ENCODE results near the gene SNUPN. TPM values are rescaled to one million over a fixed set of nuclear protein-coding genes. Genes with fewer than 3 reads are reported as not detected.
A peak's percentile ranks its signal among the peaks of the same experiment; 100 is the strongest.

Gene SNUPN
- total RNA-seq, 2 experiments from 2014 or later, result 44.4 to 71.1 TPM

- H2AFZ ChIP-seq (ENCODE audit: low read length), result no peak overlapping the region
- no peaks in the 10 kb centered on the region for H3K79me2 ChIP-seq (ENCODE audit: insufficient read depth, low read depth, low read length)
- no peaks in the 10 kb centered on the region for H3K9me3 ChIP-seq (ENCODE audit: low read length)
- H4K20me1 ChIP-seq (ENCODE audit: insufficient read depth, low read length), result no peaks in the 10 kb centered on the region
- BruUV-seq (replicated peaks), result TSS peak; percentile 26
- no peak overlapping the region for H3K4me2 ChIP-seq (ENCODE audit: low read length)
- no peaks in the 10 kb centered on the region for H3K9me2 ChIP-seq (ENCODE audit: insufficient read depth, low read length)
- CTCF ChIA-PET (ENCODE audit: unreplicated experiment), result interaction anchor here (0.6 kb wide), 1 partner anchor 20 kb away, joined by 3 read pairs; no protein-coding TSS in a partner anchor
- no peak overlapping the region for H3K4me3 ChIP-seq (ENCODE audit: low read depth, low read length, poor library complexity, severe bottlenecking)
- H3K27ac ChIP-seq (ENCODE audit: low read depth, low read length, poor library complexity, severe bottlenecking), result no peak overlapping the region
- DNase-seq (ENCODE audit: low spot score), result peak; percentile 21
- intact Hi-C loops (cut with micrococcal nuclease; ENCODE audit: unreplicated experiment), result no loop called here
- POLR2A ChIA-PET, result no interaction called here
- peak; percentile 74 for TF ChIP-seq CTCF (conservative IDR thresholded peaks at IDR 0.05; ENCODE audit: low read length)
- no peak for TF ChIP-seq EZH2phosphoT487 (IDR thresholded peaks at IDR 0.05; ENCODE audit: borderline replicate concordance, low read depth, low read length)
- H3K36me3 ChIP-seq (ENCODE audit: insufficient read depth, low read length), result peaks cover 83% of the 10 kb centered on the region
- H3K4me1 ChIP-seq (ENCODE audit: insufficient read depth, low read length, poor library complexity, severe bottlenecking), result no peaks in the 10 kb centered on the region
Measured at GRCh38 chr15:75597667-75598341, 27.7 kb downstream of the SNUPN start.

- Histone ChIP-seq H3K36me3 (ENCODE audit: insufficient read depth, low read length) (peaks cover 83% of the 10 kb centered on the region), H3K4me3 (ENCODE audit: low read depth, low read length, poor library complexity, severe bottlenecking) (no peak overlapping the region), H3K4me2 (ENCODE audit: low read length) (no peak overlapping the region), H3K9me2 (ENCODE audit: insufficient read depth, low read length) (no peaks in the 10 kb centered on the region), H3K9me3 (ENCODE audit: low read length) (no peaks in the 10 kb centered on the region), H3K4me1 (ENCODE audit: insufficient read depth, low read length, poor library complexity, severe bottlenecking) (no peaks in the 10 kb centered on the region), H2AFZ (ENCODE audit: low read length) (no peak overlapping the region), H4K20me1 (ENCODE audit: insufficient read depth, low read length) (no peaks in the 10 kb centered on the region), H3K79me2 (ENCODE audit: insufficient read depth, low read depth, low read length) (no peaks in the 10 kb centered on the region), H3K27ac (ENCODE audit: low read depth, low read length, poor library complexity, severe bottlenecking) (no peak overlapping the region)
- BruUV-seq (replicated peaks), result no TSS peak
- no peak for DNase-seq (ENCODE audit: low spot score)
- ChIA-PET CTCF (ENCODE audit: unreplicated experiment) (no interaction called here), POLR2A (no interaction called here)
- TF ChIP-seq EZH2phosphoT487 (IDR thresholded peaks at IDR 0.05; ENCODE audit: borderline replicate concordance, low read depth, low read length), result no peak
- TF ChIP-seq CTCF (conservative IDR thresholded peaks at IDR 0.05; ENCODE audit: low read length), result no peak
- intact Hi-C loops (cut with micrococcal nuclease; ENCODE audit: unreplicated experiment), result no loop called here
Measured at GRCh38 chr15:75596703-75597345, 28.7 kb downstream of the SNUPN start.

DNA sequence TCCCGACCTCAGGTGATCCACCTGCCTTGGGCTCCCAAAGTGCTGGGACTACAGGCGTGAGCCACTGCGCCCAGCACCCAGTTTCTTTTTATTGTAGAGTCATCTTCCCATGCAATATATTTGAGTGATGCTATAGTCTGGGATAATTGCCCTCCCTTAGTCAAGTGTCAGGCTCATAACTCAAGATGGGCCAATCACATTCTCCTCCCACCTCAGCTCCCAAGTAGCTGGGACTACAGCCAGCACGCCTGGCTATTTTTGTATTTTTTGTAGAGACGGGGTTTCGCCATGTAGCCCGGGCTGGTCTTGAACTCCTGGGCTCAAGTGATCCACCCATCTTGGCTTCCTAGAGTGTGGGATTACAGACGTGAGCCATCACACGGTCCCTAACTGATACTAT lies 31.2 kb downstream of the SNUPN start:
- no peaks in the 10 kb centered on the region for H3K4me1 ChIP-seq (ENCODE audit: insufficient read depth, low read length, poor library complexity, severe bottlenecking)
- no peaks in the 10 kb centered on the region for H3K9me3 ChIP-seq (ENCODE audit: low read length)
- no peak overlapping the region for H2AFZ ChIP-seq (ENCODE audit: low read length)
- no peak for TF ChIP-seq EZH2phosphoT487 (IDR thresholded peaks at IDR 0.05; ENCODE audit: borderline replicate concordance, low read depth, low read length)
- H3K79me2 ChIP-seq (ENCODE audit: insufficient read depth, low read depth, low read length), result no peaks in the 10 kb centered on the region
- intact Hi-C loops (cut with micrococcal nuclease; ENCODE audit: unreplicated experiment), result no loop called here
- H3K27ac ChIP-seq (ENCODE audit: low read depth, low read length, poor library complexity, severe bottlenecking), result no peak overlapping the region
- H4K20me1 ChIP-seq (ENCODE audit: insufficient read depth, low read length), result no peaks in the 10 kb centered on the region
- no peak for DNase-seq (ENCODE audit: low spot score)
- H3K4me3 ChIP-seq (ENCODE audit: low read depth, low read length, poor library complexity, severe bottlenecking), result no peak overlapping the region
- ChIA-PET CTCF (ENCODE audit: unreplicated experiment) (no interaction called here), POLR2A (interaction anchor here (0.7 kb wide), 1 partner anchor 226 kb away, joined by 3 read pairs; the partner anchor contains the start of gene MAN2C1)
- peaks cover 63% of the 10 kb centered on the region for H3K36me3 ChIP-seq (ENCODE audit: insufficient read depth, low read length)
- no peak overlapping the region for H3K4me2 ChIP-seq (ENCODE audit: low read length)
- BruUV-seq (replicated peaks), result no TSS peak
- H3K9me2 ChIP-seq (ENCODE audit: insufficient read depth, low read length), result no peaks in the 10 kb centered on the region
